ENCODE measurements around the gene RHD. TPM values are rescaled to one million over a fixed set of nuclear protein-coding genes. Genes with fewer than 3 reads are reported as not detected.
"Not testable (repeated sequence)": the region's sequence is repeated elsewhere in the genome, so short reads cannot be mapped to it uniquely, and the experiment has no call there.

RHD gene
- total RNA-seq, 1 experiment from 2014 or later: not detected

GRCh38 chr1:25246600-25247023 is 25.7 kb upstream of the RHD start:
- H3K36me3 ChIP-seq: peaks cover 56% of the 10 kb centered on the region
- H3K27me3 ChIP-seq (replicated peaks): no peaks in the 10 kb centered on the region
- no peaks in the 10 kb centered on the region for H3K9me3 ChIP-seq (replicated peaks)
- DNase-seq (ENCODE audit: low read depth in 1 of 2, low spot score in 2 of 2): peak in 1 of 2 experiments; percentile 50
- peaks cover 5% of the 10 kb centered on the region for H3K4me1 ChIP-seq (replicated peaks)
- peak overlapping the region; percentile 80 for H3K4me3 ChIP-seq
- H3K27ac ChIP-seq: peak overlapping the region; percentile 87

DNA sequence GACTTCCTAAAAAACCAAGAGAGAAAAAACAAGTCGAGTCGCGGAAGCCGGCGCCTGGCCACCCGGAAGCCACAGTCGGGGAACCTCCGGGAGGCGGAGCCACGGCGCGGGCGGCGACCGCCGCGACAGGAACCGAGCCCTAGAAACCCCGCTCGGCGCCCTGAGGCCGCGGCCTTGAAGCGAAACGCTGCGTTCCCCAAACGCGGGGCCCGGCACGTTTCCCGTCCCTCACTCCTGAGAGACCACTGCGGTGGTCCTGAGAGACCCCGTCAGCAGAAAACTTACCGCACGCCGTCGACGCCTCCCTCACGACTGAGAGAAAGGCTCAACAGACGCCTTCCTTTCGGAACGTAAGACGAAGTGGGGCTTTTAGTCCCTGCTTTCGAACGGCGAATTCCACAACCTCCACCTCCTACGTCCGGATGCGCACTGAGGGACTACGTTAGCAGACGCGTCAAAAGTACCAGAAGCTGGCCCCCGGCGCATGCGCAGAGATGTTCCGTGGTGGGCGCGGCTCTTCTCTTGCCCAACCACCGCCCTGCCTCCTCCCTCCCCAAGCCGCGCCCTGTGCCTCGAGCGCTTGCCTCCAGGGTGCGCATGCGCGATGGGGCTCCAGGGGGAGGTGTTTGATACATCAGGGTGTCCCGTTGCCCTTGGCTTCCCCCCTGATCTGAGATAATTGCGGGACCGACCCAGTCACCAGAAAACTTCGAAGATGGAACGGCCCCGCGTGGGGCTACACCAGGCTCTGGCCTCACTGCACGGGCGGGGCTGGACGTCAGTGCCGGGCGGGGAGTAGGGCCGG is 25.1 kb upstream of the RHD start, which contains the start of gene RSRP1:
Gene RSRP1, minus strand, starts transcription at position 431 of the 805 bp plus-strand sequence. CDS start 491 bp downstream, outside the sequence.
- H3K4me1 ChIP-seq (replicated peaks): peaks cover 5% of the 10 kb centered on the region
- peak within 1 kb of the TSS; percentile 80 for H3K4me3 ChIP-seq
- H3K27me3 ChIP-seq (replicated peaks): no peaks in the 10 kb centered on the region
- H3K27ac ChIP-seq: peak within 1 kb of the TSS; percentile 87
- peak; percentile 99 for DNase-seq (ENCODE audit: low read depth in 1 of 2, low spot score in 2 of 2)
- no peaks in the 10 kb centered on the region for H3K9me3 ChIP-seq (replicated peaks)
- H3K36me3 ChIP-seq: peaks cover 50% of the 10 kb centered on the region

- Histone ChIP-seq H3K36me3 (peaks cover 41% of the 10 kb centered on the region), H3K9me3 (replicated peaks) (no peaks in the 10 kb centered on the region), H3K27me3 (replicated peaks) (no peaks in the 10 kb centered on the region), H3K4me1 (replicated peaks) (peaks cover 5% of the 10 kb centered on the region), H3K27ac (peak overlapping the region; percentile 1; the same call in 1 of the 2 replicates), H3K4me3 (peak overlapping the region; percentile 80)
- peak in 1 of 2 experiments; percentile 8 for DNase-seq (ENCODE audit: low read depth in 1 of 2, low spot score in 2 of 2)
Observed at GRCh38 chr1:25247829-25248754, 24.2 kb upstream of the RHD start.

GRCh38 chr1:25253911-25254310 is 18.4 kb upstream of the RHD start:
- DNase-seq (ENCODE audit: low read depth in 1 of 2, low spot score in 2 of 2): peak; percentile 42 to 49

GRCh38 chr1:25255706-25256577 is 16.4 kb upstream of the RHD start:
- peaks cover 26% of the 10 kb centered on the region for H3K4me1 ChIP-seq (replicated peaks)
- H3K4me3 ChIP-seq: no peak overlapping the region
- H3K27me3 ChIP-seq (replicated peaks): no peaks in the 10 kb centered on the region
- H3K27ac ChIP-seq: no peak overlapping the region
- DNase-seq (ENCODE audit: low read depth in 1 of 2, low spot score in 2 of 2): peak in 1 of 2 experiments; percentile 22
- no peaks in the 10 kb centered on the region for H3K36me3 ChIP-seq
- H3K9me3 ChIP-seq (replicated peaks): no peaks in the 10 kb centered on the region

More at GRCh38 chr1:25253911-25254310, 18.4 kb upstream of the RHD start:
- Histone ChIP-seq H3K36me3 (no peaks in the 10 kb centered on the region), H3K4me1 (replicated peaks) (peaks cover 13% of the 10 kb centered on the region), H3K4me3 (no peak overlapping the region), H3K27ac (no peak overlapping the region), H3K9me3 (replicated peaks) (no peaks in the 10 kb centered on the region), H3K27me3 (replicated peaks) (no peaks in the 10 kb centered on the region)

DNA sequence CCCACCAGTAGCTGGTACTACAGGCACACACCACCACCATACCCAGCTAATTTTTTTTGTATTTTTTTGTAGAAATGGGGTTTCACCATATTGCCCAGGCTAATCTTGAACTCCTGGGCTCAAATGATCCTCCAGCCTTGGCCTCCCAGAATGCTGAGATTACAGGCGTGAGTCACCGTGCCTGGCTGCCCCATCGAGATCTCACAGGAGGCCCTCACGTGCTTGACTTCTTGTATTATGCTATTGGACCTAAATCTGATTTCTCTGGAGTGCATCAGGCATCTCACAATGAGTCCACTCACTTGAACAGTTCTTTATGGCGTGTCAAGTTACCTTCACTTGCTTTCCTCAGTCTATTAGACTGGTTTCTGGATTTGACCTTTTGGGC is 15.7 kb upstream of the RHD start:
- Histone ChIP-seq H3K27ac (no peak overlapping the region), H3K27me3 (replicated peaks) (no peaks in the 10 kb centered on the region), H3K4me1 (replicated peaks) (peaks cover 26% of the 10 kb centered on the region), H3K36me3 (no peaks in the 10 kb centered on the region), H3K4me3 (no peak overlapping the region), H3K9me3 (replicated peaks) (no peaks in the 10 kb centered on the region)
- DNase-seq (ENCODE audit: low read depth in 1 of 2, low spot score in 2 of 2): no peak

GRCh38 chr1:25257196-25257595 is 15.1 kb upstream of the RHD start:
- Histone ChIP-seq H3K36me3 (no peaks in the 10 kb centered on the region), H3K4me3 (no peak overlapping the region), H3K9me3 (replicated peaks) (no peaks in the 10 kb centered on the region), H3K27me3 (replicated peaks) (no peaks in the 10 kb centered on the region), H3K27ac (no peak overlapping the region), H3K4me1 (replicated peaks) (peaks cover 26% of the 10 kb centered on the region)
- DNase-seq (ENCODE audit: low read depth in 1 of 2, low spot score in 2 of 2): no peak

- not testable (repeated sequence) for H3K36me3 ChIP-seq; H3K9me3 ChIP-seq (replicated peaks); H3K4me3 ChIP-seq; H3K27me3 ChIP-seq (replicated peaks)
- peak in 1 of 2 experiments; percentile 55 for DNase-seq (ENCODE audit: low read depth in 1 of 2, low spot score in 2 of 2)
- H3K4me1 ChIP-seq (replicated peaks): peaks cover 13% of the 10 kb centered on the region
- H3K27ac ChIP-seq: peak overlapping the region; percentile 36
Observed at GRCh38 chr1:25259813-25260212, 12.5 kb upstream of the RHD start.

DNA sequence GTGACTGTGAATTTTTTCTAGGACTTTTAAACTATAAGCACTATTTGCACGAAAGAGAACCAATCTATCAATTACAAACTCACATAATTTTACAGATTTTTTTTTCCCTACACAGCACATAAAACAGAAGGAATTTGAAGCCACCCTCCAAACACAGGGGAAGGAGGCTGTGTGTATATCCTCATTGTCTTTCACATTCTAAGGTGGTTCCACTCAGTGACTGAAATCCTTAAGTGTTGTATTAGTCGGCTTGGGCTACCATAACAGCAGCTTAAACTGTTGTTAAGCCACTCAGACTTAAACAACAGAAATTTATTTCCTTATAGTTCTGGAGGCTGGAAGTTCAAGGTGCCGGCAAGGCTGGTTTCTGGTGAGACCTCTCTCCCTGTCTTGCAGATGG is 12.0 kb upstream of the RHD start:
- H3K27me3 ChIP-seq (replicated peaks); H3K36me3 ChIP-seq; H3K4me3 ChIP-seq; H3K9me3 ChIP-seq (replicated peaks); DNase-seq (ENCODE audit: low read depth in 1 of 2, low spot score in 2 of 2): not testable (repeated sequence)
- peak overlapping the region; percentile 36 for H3K27ac ChIP-seq
- H3K4me1 ChIP-seq (replicated peaks): peaks cover 13% of the 10 kb centered on the region

DNA sequence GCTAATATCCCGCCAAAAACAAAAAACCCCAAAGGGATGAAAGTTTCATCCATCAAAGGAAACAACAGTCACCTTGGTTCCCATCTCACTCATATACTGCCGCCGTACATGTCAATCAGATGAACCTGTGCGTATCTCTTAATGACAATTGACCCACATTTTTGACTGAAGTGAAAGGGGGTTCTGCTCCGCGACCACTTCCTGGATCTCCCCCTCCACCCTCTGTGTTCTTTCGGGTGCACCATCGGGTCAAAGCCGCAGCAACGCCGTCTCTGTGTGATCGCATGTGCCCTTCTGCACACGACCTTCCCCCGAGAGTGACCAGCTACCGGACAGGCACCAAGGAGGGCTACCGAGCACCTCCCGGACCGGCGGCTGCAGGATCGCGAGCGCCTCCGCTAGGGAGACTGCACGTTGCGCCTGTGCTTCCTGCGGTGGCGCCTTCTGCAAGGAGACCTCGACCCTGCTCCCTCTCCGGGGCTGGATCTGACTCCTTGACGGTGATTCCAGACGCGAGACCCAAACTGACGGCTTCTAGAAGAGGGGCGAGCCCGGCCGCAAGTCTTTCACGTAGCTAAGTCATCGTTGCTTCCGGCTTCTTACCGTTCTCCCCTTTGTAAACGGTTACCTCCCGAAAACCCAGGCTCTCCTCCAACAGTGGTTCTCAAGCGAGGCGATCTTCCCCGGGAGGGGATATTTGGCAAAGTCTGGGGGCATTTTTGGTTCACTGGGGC is 5.6 kb upstream of the RHD start:
- not testable (repeated sequence) for H3K27me3 ChIP-seq (replicated peaks); H3K4me1 ChIP-seq (replicated peaks); DNase-seq (ENCODE audit: low read depth in 1 of 2, low spot score in 2 of 2); H3K4me3 ChIP-seq; H3K36me3 ChIP-seq; H3K9me3 ChIP-seq (replicated peaks); H3K27ac ChIP-seq

DNA sequence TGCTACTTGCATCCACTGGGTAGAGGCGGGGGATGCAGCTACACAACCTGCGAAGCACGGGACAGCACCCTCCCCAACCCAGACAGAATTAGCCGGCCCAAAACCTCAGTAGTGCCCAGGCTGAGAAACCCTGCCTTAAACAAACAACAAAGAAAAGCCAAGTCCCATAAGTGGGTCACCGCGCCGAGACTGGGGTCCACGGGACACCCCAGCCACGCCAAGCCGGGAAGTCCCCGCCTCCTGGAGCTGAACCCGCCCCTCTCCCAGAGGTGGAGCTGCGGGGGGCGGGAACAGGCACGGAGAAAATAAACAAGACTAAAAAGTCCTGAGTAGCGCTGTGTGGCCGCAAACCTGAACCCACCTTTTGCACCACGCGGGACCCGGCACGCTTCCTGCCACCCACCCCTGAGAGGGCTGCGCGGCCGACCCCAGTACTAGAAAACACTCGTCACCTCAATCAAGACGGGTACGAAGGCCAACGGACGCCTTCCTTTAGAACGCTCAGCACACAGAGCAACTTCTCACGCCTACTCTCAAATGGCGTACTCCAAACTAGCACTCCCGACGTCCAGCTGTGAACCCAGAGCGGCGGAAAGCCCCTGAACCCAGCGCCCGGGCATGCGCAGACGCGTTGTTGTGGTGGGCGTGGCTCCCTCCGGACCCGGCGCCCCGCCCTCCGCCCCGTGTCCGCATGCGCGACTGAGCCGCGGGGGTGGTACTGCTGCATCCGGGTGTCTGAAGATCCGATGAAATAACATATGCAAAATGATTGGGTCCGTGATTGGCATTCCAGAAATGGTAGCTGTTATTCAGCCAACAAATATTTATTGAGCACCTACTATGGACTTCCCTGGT is 4.8 kb upstream of the RHD start:
- H3K4me3 ChIP-seq; H3K27ac ChIP-seq; DNase-seq (ENCODE audit: low read depth in 1 of 2, low spot score in 2 of 2); H3K9me3 ChIP-seq (replicated peaks); H3K27me3 ChIP-seq (replicated peaks); H3K36me3 ChIP-seq; H3K4me1 ChIP-seq (replicated peaks): not testable (repeated sequence)

GRCh38 chr1:25268143-25268760 is 4.1 kb upstream of the RHD start:
- not testable (repeated sequence) for H3K27ac ChIP-seq; H3K4me3 ChIP-seq; H3K4me1 ChIP-seq (replicated peaks); H3K27me3 ChIP-seq (replicated peaks); DNase-seq (ENCODE audit: low read depth in 1 of 2, low spot score in 2 of 2); H3K36me3 ChIP-seq; H3K9me3 ChIP-seq (replicated peaks)
